Esophagus muscularis mucosa (tissue), 4 donors: ENCODE measurements around the gene NAPG.

Experiments
- CTCF ChIP-seq, 3 experiments: fragments of 200-600 bp in 2 of 3; fragments of 450-650 bp in 1 of 3; sonication (generic) in 2 of 3; IDR thresholded peaks; one replicate each; pipeline ENCODE4 v1.5.1; 2017 to 2019; ENCODE audit warnings: antibody characterized with exemption in 3 of 3, mild to moderate bottlenecking in 2 of 3, moderate library complexity in 1 of 3
- EP300 ChIP-seq: sonication (generic); formaldehyde crosslinking; IDR thresholded peaks from one replicate; pipeline ENCODE4 v1.6.1; 2017; ENCODE audit warnings: antibody characterized with exemption
- POLR2A ChIP-seq: fragments of 450-650 bp; IDR thresholded peaks from one replicate; pipeline ENCODE4 v1.6.1; 2017; ENCODE audit warnings: antibody characterized with exemption, moderate library complexity, mild to moderate bottlenecking, low read depth
- POLR2AphosphoS5 ChIP-seq, 2 donors: sonication (generic); formaldehyde crosslinking; IDR thresholded peaks; one replicate each; pipeline ENCODE4 v1.6.1; 2017; ENCODE audit warnings: antibody characterized with exemption in 2 of 2

GRCh38 chr18:10524507-10525370, 1.1 kb upstream of the NAPG start:
- no peak for TF ChIP-seq CTCF (IDR thresholded peaks at IDR 0.05)
- no peak for TF ChIP-seq POLR2A
- no peak for TF ChIP-seq POLR2AphosphoS5 (IDR thresholded peaks at IDR 0.05)
- no peak for TF ChIP-seq EP300
